Stimulated activated CD8-positive, alpha-beta memory T cell treated with anti-CD3 and anti-CD28 coated beads, Interleukin-7, amount 100 ng/mL, for 48 hours (primary cell): ENCODE data around the gene VWA3B.
"Not testable (repeated sequence)": the region's sequence is repeated elsewhere in the genome, so short reads cannot be mapped to it uniquely, and the experiment has no call there.

Experiments
- DNase-seq, 2 donors: peaks; one replicate each; pipeline ENCODE4 v3.0.0-alpha.2; 2020; ENCODE audit warnings: low read depth in 1 of 2; ENCODE audit errors: extremely low read depth in 1 of 2

VWA3B gene

DNA sequence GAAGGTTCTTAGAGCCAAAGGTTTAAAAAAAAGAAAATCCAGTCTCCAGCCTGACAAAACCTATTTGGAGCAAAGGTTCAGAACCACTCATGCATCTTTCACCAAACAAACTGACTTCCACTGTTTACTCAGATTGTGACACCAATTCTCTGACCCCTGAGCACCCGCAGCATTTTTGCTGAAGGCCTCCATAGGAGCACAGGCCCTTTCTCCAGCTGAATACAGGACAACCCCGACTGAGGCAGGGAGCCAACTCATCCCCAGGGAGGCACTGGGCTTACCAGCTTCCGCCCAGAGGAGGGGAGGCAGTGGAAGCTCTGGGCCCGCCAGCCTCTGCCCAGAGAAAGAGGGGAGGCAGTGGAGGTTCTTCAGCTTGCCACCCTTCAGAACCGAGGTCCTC is 208.3 kb downstream of the VWA3B start:
- no peak for DNase-seq

DNA sequence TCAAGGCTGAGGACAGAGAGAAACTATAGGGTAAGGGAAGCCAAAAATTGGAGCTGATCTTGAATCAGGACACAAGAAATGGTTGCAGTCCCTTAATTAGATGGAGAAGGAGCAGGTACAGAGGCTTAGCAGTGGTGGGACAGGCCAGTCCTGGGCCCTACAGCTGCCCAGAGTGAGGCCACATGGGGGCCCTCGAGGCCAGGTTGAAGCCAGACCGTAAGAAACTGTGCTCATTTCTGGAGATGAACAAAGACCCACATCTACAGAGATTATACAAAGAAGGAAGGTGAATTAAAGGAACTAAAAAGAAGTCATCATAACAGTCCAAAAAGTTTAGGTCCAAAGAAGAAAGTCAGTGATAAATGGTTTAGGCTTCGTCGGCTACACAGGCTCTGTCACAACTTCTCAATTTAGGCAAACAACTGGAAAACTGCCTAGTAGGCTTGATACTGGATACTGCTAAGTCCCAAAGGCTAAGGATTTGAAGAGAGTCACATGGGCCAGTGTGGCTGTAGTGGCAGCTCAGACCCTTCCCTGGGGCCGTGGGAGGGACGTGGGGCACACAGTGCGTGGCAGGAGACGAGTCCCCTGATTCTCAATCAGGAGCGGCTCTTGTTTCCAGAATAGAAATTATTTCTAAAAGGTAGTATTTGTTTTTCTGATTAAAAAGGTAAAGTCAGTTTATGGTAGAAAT is 208.9 kb downstream of the VWA3B start:
- DNase-seq = no peak

GRCh38 chr2:98296440-98296839 is 209.5 kb downstream of the VWA3B start:
- no peak for DNase-seq

GRCh38 chr2:98297817-98298682 is 211.1 kb downstream of the VWA3B start:
- DNase-seq = no peak

DNA sequence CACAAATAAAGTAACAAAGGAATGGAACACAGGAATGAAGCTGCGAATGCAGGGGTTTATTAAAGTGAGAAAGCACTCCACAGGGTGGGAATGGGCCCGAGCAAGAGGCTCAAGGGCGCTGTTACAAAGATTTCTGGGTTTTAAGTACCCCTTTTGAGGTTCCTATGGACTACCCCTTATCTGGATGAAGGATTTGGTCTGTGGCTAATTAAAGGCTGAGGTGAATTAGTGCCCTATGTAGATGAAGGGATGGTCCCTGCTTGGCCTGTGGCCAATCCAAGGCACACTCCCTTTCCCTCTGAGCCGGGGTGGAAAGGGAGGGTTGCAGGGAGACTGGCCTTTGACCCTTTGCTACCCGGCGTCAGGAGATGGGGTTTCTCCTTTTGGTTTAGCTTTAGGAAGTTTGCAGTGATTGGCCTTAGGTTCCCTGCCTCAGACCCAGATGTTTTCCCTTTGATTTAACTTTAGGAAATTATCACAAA is 211.8 kb downstream of the VWA3B start:
- no peak for DNase-seq

GRCh38 chr2:98299211-98299905 is 212.4 kb downstream of the VWA3B start:
- DNase-seq = no peak

DNA sequence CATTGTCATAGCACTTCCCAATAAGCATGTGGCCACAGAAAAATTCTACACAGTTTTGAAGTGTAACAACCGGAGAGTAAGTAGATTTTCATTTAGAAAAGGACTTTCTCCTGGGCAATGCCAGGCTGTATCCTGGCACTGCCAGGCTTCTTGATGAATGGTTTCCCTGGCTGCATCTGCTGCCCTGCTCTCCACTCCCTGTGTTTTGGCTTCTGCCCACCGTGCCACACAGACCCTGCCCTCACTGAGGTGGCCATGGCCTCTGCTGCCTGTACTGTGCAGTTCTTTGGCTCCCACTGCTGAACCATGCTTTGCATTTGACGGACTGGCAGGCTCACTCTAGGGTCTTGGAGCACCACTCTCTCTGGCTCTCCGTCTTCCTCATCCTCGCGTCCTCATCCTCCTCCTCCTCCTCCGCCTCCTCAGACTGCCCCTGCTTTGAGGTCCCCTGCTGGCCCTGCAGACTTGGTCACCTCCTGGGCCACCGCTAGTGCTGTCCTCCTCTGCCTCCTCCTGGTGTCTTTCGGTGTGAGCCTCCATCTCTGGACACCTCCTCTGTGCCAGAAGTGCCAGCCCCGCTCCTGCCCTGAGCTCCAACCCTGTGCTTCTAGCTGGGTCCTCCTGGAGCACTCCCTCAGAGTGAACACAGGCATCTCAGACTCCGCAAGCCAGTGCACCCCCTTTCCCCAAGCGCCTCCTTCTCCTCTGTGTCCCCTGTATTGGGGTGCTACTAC is 213.3 kb downstream of the VWA3B start:
- DNase-seq = no peak

DNA sequence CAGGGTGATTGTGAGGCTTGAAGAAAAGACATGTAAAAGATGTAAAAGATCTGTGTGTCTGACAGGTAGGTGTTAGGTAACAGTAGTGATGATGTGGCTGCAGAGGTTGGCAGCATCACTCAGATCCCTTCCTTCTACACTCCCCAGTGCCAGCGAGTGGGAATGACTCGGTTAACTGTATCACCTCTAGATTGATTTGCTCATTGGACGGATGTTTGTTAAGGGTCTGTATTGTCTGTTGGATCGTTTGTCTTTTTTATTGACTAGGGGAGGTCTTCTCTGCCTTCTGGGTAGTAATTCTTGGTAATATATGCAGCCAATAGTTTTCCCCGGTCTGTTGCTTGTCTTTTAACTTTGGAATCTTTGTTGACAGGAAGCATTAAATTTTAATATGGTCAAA is 214.5 kb downstream of the VWA3B start:
- DNase-seq = no peak

DNA sequence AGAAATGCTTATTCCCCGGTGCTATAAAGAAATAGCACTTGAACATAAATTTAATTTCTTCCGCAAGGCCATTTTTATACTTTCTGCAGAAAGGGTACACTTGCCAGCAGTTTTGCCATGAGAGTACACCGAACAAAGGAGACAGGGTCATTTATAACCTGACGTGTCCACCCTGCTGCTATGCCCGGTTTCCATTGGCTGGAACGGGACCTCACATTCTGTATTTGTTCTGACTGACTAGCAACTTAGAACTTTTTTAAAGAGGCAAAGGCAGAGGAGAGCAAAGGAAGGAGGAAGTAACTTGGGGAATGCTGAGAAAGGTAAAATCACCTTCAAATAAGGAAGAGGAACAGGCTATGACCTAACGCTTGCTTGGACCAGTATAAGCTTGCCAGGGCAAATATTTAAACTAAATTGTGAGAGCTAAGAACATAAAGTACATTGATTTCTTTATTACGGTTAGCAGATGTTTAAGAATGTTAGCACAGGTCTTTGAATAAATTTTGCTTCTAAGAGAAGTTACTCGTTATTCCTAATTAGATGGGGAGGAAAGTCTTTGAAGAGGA is 220.2 kb downstream of the VWA3B start:
- DNase-seq = not testable (repeated sequence)

GRCh38 chr2:98308068-98308467 is 221.1 kb downstream of the VWA3B start:
- DNase-seq = no peak

- DNase-seq = no peak
Observed at GRCh38 chr2:98308532-98308931, 221.6 kb downstream of the VWA3B start.

- DNase-seq = no peak
Observed at GRCh38 chr2:98309580-98309979, 222.6 kb downstream of the VWA3B start.

GRCh38 chr2:98310010-98310409 is 223.0 kb downstream of the VWA3B start:
- no peak for DNase-seq

DNA sequence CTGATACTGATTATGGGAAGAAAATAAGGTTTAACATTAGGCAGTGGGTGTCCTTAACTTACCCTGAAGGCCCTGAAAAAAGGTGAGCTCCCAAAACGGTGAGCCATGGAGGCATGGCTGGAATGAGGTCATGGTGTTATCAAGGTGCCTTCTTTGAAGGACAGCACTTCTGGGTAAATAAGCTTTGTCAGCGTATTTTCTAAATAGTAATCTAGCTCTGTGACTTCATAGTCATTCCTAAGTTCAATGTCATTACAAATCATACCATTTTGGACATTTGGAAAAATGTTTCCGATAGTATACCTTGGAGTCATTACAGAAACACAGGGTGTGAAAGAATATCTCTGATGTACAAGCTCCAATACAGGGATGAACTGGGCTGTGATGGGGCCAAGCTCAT is 224.1 kb downstream of the VWA3B start:
- DNase-seq = no peak

- DNase-seq = no peak
Observed at GRCh38 chr2:98311771-98312545, 225.0 kb downstream of the VWA3B start.

DNA sequence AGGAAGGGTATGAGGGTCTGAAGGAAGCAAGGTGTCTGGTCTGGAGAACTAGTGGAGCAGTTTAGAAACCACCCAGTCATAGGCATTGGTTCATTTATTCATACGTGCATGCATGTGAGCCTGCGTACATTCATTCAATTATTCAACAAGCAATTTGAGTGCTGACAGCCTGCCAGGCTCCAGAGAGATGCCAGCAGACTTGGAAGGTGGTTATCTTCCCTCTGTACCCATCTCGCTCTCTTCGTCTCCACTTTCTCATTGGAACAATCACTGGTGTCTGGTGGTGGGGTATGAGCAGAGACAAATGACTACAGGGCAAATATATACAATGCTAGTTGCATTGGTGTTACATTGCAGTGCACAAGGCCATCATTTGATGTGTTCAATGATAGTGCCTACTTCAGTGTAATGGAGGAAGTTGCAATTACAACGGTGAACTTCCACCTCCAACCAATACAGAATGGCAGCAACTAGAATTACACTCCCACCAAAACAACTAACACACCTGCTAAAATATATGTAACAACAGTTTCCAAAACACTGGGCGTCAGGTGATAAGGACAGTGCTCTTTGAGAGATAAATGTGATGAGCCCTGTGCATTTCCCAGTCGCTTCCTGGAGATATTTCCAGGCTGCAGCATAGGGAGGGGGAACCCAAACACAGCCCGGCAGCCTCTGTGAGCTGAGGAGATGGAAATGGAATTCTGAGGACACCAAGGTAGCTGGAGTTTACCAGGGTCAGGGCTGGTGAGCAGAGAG is 226.7 kb downstream of the VWA3B start:
- DNase-seq = no peak

DNA sequence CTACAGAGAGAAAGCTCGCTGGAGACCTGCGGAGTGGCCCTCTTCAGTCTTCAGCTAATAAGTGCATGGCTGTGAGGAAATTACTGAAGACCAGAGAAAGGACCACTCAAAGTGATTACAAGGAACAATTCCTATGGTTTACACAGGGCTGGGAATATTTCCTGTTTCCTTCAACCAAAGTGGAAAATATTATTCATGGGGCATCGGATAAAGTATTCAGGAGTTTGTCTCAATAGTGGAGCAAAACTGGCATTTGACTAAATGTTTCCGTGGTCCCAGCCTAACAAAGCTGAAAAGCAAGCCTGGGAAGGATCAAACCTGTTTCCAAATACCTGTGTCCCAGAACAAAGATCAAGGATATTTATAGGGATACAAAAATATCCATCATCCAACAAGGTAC is 227.3 kb downstream of the VWA3B start:
- DNase-seq = no peak

- DNase-seq = no peak
Observed at GRCh38 chr2:98315957-98316356, 229.0 kb downstream of the VWA3B start.

DNA sequence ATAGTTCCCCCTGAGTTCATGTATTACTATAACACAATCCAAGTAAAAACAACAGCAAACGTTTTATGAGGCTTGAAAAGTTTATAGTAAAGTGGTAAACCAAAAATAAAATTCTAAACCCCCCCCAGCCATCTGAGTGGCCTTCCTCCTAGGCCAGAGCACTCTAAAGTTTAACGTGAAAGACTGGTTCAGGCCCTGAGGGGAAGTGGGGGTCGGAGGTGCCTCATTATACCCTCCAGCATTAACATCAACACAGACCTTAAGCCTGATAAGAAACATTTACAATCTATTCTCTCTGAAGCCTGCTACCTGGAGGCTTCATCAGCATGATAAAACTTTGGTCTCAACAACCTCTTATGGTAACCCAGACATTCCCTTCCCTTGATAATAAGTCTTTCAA is 230.2 kb downstream of the VWA3B start:
- no peak for DNase-seq
